H54 (cell line): ENCODE results near the gene ZDHHC14.
"Not testable (repeated sequence)": the region's sequence is repeated elsewhere in the genome, so short reads cannot be mapped to it uniquely, and the experiment has no call there.

ENCODE experiments used
- DNase-seq: peaks from one replicate; pipeline ENCODE4 v3.0.0; 2011; ENCODE audit warnings: low spot score, mixed read lengths; ENCODE audit not compliant: insufficient read length
- FAIRE-seq: peaks from 3 replicates; lab custom pipeline; 2011; peaks lifted over from hg19 to GRCh38; lab: Jason Lieb, UNC
- POLR2A ChIP-seq: IDR thresholded peaks from 2 replicates; pipeline ENCODE4 v1.6.1; 2011; ENCODE audit warnings: low read depth, mild to moderate bottlenecking, low read length

The ZDHHC14 gene

DNA sequence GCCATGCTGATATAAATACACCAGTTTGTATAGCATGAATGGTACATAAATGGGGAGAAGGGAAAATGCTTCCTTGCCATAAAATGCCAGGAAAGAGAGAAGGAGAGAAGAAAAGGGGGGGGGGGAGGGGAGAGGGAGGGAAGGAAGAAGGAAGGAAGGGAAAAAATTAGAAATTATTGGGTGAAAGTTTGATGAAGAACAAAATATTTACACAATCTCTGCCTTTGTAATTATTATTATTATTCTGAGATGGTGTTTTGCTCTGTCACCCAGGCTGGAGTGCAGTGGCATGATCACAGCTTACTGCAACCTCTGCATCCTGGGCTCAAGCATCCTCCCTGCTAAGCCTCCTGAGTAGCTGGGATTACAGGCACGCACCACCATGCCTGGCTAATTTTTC is 10.2 kb upstream of the ZDHHC14 start:
- FAIRE-seq (no peak), DNase-seq (no peak)
- TF ChIP-seq POLR2A, result no peak

DNA sequence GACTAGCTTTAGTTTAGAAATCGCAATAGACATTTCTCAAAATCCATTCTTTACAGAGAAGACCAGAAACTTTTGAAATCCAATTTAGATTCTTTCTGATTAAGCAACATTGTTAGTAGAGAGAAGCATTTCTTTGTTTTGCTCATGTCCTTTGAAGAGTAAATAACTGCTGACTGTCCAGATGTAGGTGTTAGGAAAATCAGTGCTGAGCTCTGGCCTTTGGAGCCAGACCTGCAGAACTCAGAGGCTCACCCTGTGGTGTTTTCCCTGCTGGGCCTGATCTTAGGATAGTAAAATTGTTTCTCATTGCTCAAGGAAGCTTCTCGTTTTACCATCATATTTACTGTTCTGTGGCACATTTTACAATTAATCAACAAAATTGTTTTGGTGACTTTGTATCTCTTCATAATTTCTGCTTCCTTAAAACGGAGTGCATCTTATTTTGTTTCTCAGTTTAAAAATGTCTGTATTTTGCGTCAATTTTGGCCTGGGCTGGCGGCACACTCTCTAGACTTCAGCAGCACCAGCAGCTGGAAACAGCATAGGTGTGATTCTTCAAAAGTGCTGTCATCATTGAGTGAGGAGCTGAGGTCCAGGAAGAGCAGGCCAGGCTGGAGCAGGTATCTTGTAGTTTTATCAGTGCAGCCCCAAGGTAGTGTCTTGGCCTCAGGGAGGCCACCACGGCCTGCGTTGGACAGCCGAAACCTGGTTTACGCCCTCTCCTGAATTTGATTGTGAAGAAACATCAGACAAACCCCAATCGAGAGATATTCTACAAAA is 8.3 kb upstream of the ZDHHC14 start:
- FAIRE-seq, result no peak
- TF ChIP-seq POLR2A, result no peak
- no peak for DNase-seq

- DNase-seq (no peak), FAIRE-seq (no peak)
- TF ChIP-seq POLR2A, result no peak
These were observed 6.0 kb upstream of the ZDHHC14 start for GRCh38 chr6:157374889-157375443.

DNA sequence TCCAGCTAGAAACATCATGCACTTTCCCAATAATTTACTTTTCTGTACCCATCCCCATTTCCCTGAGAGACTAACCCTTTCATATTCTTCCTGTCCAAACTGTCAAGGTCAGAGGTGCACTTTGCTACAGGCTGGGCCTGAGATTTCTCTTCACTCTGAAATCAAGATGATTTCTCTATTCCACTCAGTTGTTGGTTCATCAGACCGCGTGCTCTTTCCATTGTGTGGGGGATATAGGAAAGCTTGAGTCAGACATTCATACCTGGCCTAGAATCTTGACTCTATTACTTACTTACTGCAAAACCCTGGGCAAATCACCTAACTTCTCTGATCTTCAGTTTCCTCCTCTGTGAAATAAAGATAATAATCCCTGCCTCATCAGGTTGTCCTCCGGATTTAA is 4.7 kb upstream of the ZDHHC14 start:
- no peak for TF ChIP-seq POLR2A
- DNase-seq (no peak), FAIRE-seq (no peak)

- TF ChIP-seq POLR2A, result no peak
- DNase-seq (no peak), FAIRE-seq (no peak)
These were observed 4.2 kb upstream of the ZDHHC14 start for GRCh38 chr6:157376706-157377230.

GRCh38 chr6:157379656-157380457 is 1.1 kb upstream of the ZDHHC14 start:
- TF ChIP-seq POLR2A, result peak; percentile 15
- DNase-seq, result peak; percentile 69
- no peak for FAIRE-seq

DNA sequence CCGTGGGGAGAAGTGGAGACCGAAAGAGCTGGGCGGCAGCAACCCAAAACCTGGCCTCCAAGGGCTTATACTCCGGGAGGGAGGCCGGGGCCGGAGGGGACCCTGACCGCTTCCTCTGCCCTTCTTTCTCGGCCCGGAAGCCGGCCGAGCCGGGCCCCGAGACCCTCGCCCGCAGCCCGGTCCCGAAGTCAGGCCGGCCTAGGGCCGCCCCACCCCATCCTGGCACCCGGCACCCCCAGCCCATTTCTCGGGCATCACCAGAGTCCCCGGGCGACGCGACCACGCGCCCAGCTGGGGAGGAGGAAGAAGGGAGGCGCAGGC is 572 bp upstream of the ZDHHC14 start:
- DNase-seq, result peak; percentile 6
- FAIRE-seq, result no peak
- no peak for TF ChIP-seq POLR2A

- DNase-seq, result peak; percentile 32
- TF ChIP-seq POLR2A, result no peak
- no peak for FAIRE-seq
These were observed 936 bp downstream of the ZDHHC14 start for GRCh38 chr6:157381631-157382621.

GRCh38 chr6:157382821-157383220 is 1.8 kb downstream of the ZDHHC14 start:
- no peak for TF ChIP-seq POLR2A
- no peak for DNase-seq
- FAIRE-seq, result no peak

- TF ChIP-seq POLR2A, result no peak
- DNase-seq, result no peak
- no peak for FAIRE-seq
These were observed 2.5 kb downstream of the ZDHHC14 start for GRCh38 chr6:157383471-157383870.

GRCh38 chr6:157384962-157385361 is 4.0 kb downstream of the ZDHHC14 start:
- not testable (repeated sequence) for FAIRE-seq, DNase-seq

DNA sequence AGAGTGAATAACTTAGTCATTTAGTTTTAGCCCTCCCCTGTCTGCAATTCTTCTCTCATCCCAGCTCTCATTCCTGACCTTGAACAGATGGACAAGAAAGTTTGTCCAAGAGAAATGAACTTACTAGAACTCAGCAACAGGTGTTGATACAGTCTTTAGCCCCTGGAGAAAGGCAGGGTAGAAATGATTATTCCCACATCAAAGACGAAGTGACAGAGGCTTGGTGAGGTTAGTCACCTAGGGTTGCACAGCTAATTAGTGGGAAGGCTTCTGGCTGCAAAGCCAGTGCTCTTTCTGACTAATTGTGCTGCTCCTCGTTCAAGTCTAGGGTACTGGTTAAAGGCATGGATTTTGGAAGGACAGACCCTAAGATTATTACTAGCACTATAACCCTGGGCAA is 4.5 kb downstream of the ZDHHC14 start:
- no peak for TF ChIP-seq POLR2A
- FAIRE-seq (no peak), DNase-seq (no peak)

DNA sequence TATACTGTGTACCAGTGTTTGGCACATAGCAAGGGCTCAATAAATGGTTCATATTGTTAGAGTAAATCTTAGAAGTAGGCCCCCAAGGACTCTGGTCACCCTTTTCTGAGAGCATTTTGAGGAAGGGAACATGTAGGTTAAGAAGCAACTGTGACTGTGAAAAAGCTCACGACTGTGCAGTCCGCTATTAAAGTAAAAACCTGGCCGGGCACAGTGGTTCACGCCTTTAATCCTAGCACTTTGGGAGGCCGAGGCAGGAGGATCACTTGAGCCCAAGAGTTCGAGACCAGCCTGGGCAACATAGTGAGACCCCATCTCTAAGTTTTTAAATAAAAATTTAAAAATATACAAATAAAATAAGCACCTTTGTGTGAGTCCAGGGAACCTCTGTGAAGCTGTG is 5.0 kb downstream of the ZDHHC14 start:
- DNase-seq, result no peak
- no peak for FAIRE-seq
- TF ChIP-seq POLR2A, result no peak
